ENCODE results near the gene TINAG. TPM values are rescaled to one million over a fixed set of nuclear protein-coding genes. Genes with fewer than 3 reads are reported as not detected.

TINAG gene
- total RNA-seq, 1 experiment from 2014 or later: not detected

GRCh38 chr6:54273214-54273820 is 34.9 kb upstream of the TINAG start:
- Histone ChIP-seq H2AFZ (ENCODE audit: low read depth, low read length, poor library complexity, severe bottlenecking) (no peak overlapping the region), H3K9me3 (ENCODE audit: control insufficient read depth in 1 of 2, insufficient read depth in 1 of 2, low read depth in 1 of 2, low read length in 2 of 2) (no peaks in the 10 kb centered on the region), H3K4me2 (ENCODE audit: low read length) (no peak overlapping the region), H3K9ac (ENCODE audit: low read length) (no peak overlapping the region), H3K4me1 (ENCODE audit: control insufficient read depth in 1 of 2, insufficient read depth in 2 of 2, low read length in 2 of 2) (no peaks in the 10 kb centered on the region), H3K27me3 (ENCODE audit: insufficient read depth, low read length) (no peaks in the 10 kb centered on the region), H3K27ac (ENCODE audit: low read depth, low read length) (no peak overlapping the region), H3K36me3 (ENCODE audit: control insufficient read depth in 1 of 2, insufficient read depth in 2 of 2, low read length in 2 of 2) (no peaks in the 10 kb centered on the region), H4K20me1 (ENCODE audit: insufficient read depth) (no peaks in the 10 kb centered on the region), H3K9me2 (ENCODE audit: insufficient read depth) (no peaks in the 10 kb centered on the region), H3K79me2 (ENCODE audit: insufficient read depth, low read length) (no peaks in the 10 kb centered on the region), H3K4me3 (replicated peaks in 1 of 2; ENCODE audit: low read depth in 1 of 2, low read length in 2 of 2) (no peak overlapping the region)
- no TSS peak for BruUV-seq (replicated peaks)
- ChIA-PET RAD21 (ENCODE audit: low non-redundant PET in 1 of 2, low total read pairs in 2 of 2, uncharacterized antibody in 2 of 2, unreplicated experiment in 2 of 2) (no interaction called here), CTCF (no interaction called here), POLR2A (no interaction called here)
- DNase-seq (ENCODE audit: low read depth, low spot score) (no peak), ATAC-seq (no peak)
- intact Hi-C loops (cut with micrococcal nuclease): no loop called here
- TF ChIP-seq SP1 (IDR thresholded peaks at IDR 0.05; ENCODE audit: low read depth): no peak
- TF ChIP-seq ATF3 (IDR thresholded peaks at IDR 0.05): no peak

- Histone ChIP-seq H2AFZ (ENCODE audit: low read depth, low read length, poor library complexity, severe bottlenecking) (no peak overlapping the region), H3K79me2 (ENCODE audit: insufficient read depth, low read length) (no peaks in the 10 kb centered on the region), H3K36me3 (ENCODE audit: control insufficient read depth in 1 of 2, insufficient read depth in 2 of 2, low read length in 2 of 2) (no peaks in the 10 kb centered on the region), H3K9me2 (ENCODE audit: insufficient read depth) (no peaks in the 10 kb centered on the region), H3K4me2 (ENCODE audit: low read length) (no peak overlapping the region), H3K9ac (ENCODE audit: low read length) (no peak overlapping the region), H3K4me3 (replicated peaks in 1 of 2; ENCODE audit: low read depth in 1 of 2, low read length in 2 of 2) (no peak overlapping the region), H3K27me3 (ENCODE audit: insufficient read depth, low read length) (no peaks in the 10 kb centered on the region), H3K4me1 (ENCODE audit: control insufficient read depth in 1 of 2, insufficient read depth in 2 of 2, low read length in 2 of 2) (no peaks in the 10 kb centered on the region), H3K27ac (ENCODE audit: low read depth, low read length) (no peak overlapping the region), H4K20me1 (ENCODE audit: insufficient read depth) (no peaks in the 10 kb centered on the region), H3K9me3 (ENCODE audit: control insufficient read depth in 1 of 2, insufficient read depth in 1 of 2, low read depth in 1 of 2, low read length in 2 of 2) (no peaks in the 10 kb centered on the region)
- ChIA-PET CTCF (no interaction called here), POLR2A (no interaction called here), RAD21 (ENCODE audit: low non-redundant PET in 1 of 2, low total read pairs in 2 of 2, uncharacterized antibody in 2 of 2, unreplicated experiment in 2 of 2) (no interaction called here)
- intact Hi-C loops (cut with micrococcal nuclease): no loop called here
- no TSS peak for BruUV-seq (replicated peaks)
- ATAC-seq (no peak), DNase-seq (ENCODE audit: low read depth, low spot score) (no peak)
- TF ChIP-seq ATF3 (IDR thresholded peaks at IDR 0.05) (no peak), ELF1 (IDR thresholded peaks at IDR 0.05; ENCODE audit: borderline replicate concordance, low read depth) (no peak), ZBTB33 (IDR thresholded peaks at IDR 0.05; ENCODE audit: extremely low read depth, insufficient replicate concordance, low read length) (no peak), REST (IDR thresholded peaks at IDR 0.05; ENCODE audit: low read depth) (no peak), SP1 (IDR thresholded peaks at IDR 0.05; ENCODE audit: low read depth) (no peak), RAD21 (IDR thresholded peaks at IDR 0.05; ENCODE audit: low read depth) (no peak)
Observed at GRCh38 chr6:54274383-54274782, 33.9 kb upstream of the TINAG start.

Measured in HCT116 (cell line).